ENCODE results near the gene BRCA2. TPM values are rescaled to one million over a fixed set of nuclear protein-coding genes. Genes with fewer than 3 reads are reported as not detected.
A peak's percentile ranks its signal among the peaks of the same experiment; 100 is the strongest.

The BRCA2 gene
- total RNA-seq, 1 experiment from 2014 or later, result 29.8 TPM

DNA sequence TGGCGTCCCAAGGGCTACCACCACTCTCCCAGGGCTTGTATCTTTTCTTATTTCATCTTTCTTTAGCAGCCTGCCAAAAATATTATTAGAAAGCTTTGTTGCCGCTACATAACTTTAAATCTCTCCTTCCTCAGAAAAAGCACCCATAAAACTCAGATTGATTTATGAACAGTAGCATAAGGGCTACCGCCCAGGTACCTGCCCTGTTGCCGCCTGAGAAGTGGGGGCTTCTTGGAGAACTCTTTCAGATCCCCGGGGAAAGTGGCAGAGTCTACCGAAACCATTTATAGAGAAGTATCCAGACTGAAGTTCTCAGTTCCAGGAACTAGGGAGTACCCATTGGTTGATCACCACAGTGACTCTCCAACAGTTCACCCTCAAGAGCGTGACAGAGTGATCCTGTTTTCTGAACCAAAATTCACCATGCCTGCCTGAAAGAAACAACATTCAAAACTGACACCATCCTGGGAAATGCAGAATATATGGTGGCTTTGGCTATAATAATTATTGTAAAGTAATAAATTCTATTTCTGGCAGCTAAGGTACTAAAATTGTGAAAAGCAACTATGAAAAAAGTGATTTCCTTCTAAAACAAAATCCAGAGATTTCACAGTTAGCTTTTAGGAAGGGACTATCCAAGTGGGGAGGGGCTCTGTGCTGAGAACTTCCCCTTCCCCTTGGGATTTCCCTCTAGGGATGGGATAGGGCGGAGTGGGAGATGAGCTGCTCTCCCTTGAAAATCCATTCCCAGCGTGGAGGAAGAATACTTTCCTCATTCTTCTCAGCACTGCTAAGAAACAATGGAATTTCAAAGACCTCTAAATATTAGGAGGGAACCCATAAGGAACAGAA is 113.5 kb downstream of the BRCA2 start:
- ChIA-PET POLR2A (interaction anchor here (0.6 to 2.2 kb wide), 7 partner anchors 10 to 520 kb away, joined by 3 to 14 read pairs (median 6); partner anchors contain the start of genes BRCA2 and ZAR1L), CTCF (interaction anchor here (0.6 to 2.2 kb wide), 3 partner anchors 10 to 519 kb away, joined by 3 to 14 read pairs (median 3); no protein-coding TSS in a partner anchor)
- H3K36me3 ChIP-seq (ENCODE audit: control insufficient read depth, insufficient read depth, low read length), result no peaks in the 10 kb centered on the region
- TF ChIP-seq, protein P1, sequence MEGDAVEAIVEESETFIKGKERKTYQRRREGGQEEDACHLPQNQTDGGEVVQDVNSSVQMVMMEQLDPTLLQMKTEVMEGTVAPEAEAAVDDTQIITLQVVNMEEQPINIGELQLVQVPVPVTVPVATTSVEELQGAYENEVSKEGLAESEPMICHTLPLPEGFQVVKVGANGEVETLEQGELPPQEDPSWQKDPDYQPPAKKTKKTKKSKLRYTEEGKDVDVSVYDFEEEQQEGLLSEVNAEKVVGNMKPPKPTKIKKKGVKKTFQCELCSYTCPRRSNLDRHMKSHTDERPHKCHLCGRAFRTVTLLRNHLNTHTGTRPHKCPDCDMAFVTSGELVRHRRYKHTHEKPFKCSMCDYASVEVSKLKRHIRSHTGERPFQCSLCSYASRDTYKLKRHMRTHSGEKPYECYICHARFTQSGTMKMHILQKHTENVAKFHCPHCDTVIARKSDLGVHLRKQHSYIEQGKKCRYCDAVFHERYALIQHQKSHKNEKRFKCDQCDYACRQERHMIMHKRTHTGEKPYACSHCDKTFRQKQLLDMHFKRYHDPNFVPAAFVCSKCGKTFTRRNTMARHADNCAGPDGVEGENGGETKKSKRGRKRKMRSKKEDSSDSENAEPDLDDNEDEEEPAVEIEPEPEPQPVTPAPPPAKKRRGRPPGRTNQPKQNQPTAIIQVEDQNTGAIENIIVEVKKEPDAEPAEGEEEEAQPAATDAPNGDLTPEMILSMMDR (IDR thresholded peaks at IDR 0.05; ENCODE audit: insufficient read depth in 1 of 2, low read depth in 1 of 2, low read length in 1 of 2, severe bottlenecking in 1 of 2, unreplicated experiment in 1 of 2), result no peak
- peaks cover 4% of the 10 kb centered on the region for H3K36me3 Mint-ChIP-seq (ENCODE audit: insufficient read depth, unreplicated experiment)
- intact Hi-C loops (cut with micrococcal nuclease; ENCODE audit: unreplicated experiment), result loop anchor here (1.0 to 10.0 kb wide), 4 partner anchors 14 to 404 kb away; partner anchors contain the start of genes BRCA2, N4BP2L2 and ZAR1L
- no peaks in the 10 kb centered on the region for H3K27me3 Mint-ChIP-seq (ENCODE audit: insufficient read depth, unreplicated experiment)
- H3K27ac Mint-ChIP-seq (ENCODE audit: unreplicated experiment), result peak overlapping the region; percentile 69
- no peak for DNase-seq
- H3K4me1 Mint-ChIP-seq (ENCODE audit: low read depth, unreplicated experiment), result peaks cover 18% of the 10 kb centered on the region
- H3K27me3 ChIP-seq (replicated peaks; ENCODE audit: control insufficient read depth, insufficient read depth, low read length), result no peaks in the 10 kb centered on the region
- no peaks in the 10 kb centered on the region for H3K9me3 ChIP-seq
- no peaks in the 10 kb centered on the region for H3K9me3 Mint-ChIP-seq (ENCODE audit: unreplicated experiment)
- peak overlapping the region; percentile 62 for H3K4me3 ChIP-seq (ENCODE audit: low read depth, low read length)
- BruUV-seq (replicated peaks), result TSS peak; percentile 97
- peak overlapping the region; percentile 76 for H3K4me3 Mint-ChIP-seq (ENCODE audit: unreplicated experiment)
- peaks cover 22% of the 10 kb centered on the region for H3K4me1 ChIP-seq

DNA sequence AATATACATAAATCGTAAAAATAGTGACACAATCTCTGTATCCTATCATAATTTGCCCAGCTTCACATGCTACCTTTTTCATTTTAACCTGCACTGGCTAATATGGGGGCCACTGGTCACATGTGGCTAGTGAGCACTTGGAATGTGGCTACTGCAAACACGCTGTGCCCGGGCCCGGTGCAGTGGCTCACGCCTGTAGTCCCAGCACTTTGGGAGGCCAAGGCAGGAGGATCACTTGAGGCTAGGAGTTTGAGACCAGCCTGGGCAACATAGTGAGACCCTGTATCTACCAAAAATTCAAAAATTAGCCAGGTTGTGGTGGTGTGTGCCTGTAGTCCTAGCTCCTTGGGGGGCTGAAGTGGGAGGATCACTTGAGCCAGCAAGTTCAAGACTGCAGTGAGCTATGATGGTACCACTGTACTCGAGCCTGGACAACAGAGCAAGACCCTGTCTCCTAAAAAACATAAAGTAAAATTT is 114.2 kb downstream of the BRCA2 start:
- intact Hi-C loops (cut with micrococcal nuclease; ENCODE audit: unreplicated experiment), result loop anchor here (2.0 to 10.0 kb wide), 3 partner anchors 109 to 405 kb away; partner anchors contain the start of genes BRCA2, N4BP2L2 and ZAR1L
- POLR2A ChIA-PET, result interaction anchor here (2.2 kb wide), 1 partner anchor 114 kb away, joined by 14 read pairs; the partner anchor contains the start of genes BRCA2 and ZAR1L
- Histone ChIP-seq H3K4me1 (peaks cover 22% of the 10 kb centered on the region), H3K4me3 (ENCODE audit: low read depth, low read length) (no peak overlapping the region), H3K9me3 (no peaks in the 10 kb centered on the region), H3K27me3 (replicated peaks; ENCODE audit: control insufficient read depth, insufficient read depth, low read length) (no peaks in the 10 kb centered on the region), H3K36me3 (ENCODE audit: control insufficient read depth, insufficient read depth, low read length) (no peaks in the 10 kb centered on the region)
- TF ChIP-seq, protein P1 (IDR thresholded peaks at IDR 0.05; ENCODE audit: insufficient read depth in 1 of 2, low read depth in 1 of 2, low read length in 1 of 2, severe bottlenecking in 1 of 2, unreplicated experiment in 1 of 2), result no peak
- no peak for DNase-seq
- Mint-ChIP-seq H3K27me3 (ENCODE audit: insufficient read depth, unreplicated experiment) (no peaks in the 10 kb centered on the region), H3K36me3 (ENCODE audit: insufficient read depth, unreplicated experiment) (peaks cover 4% of the 10 kb centered on the region), H3K27ac (ENCODE audit: unreplicated experiment) (no peak overlapping the region), H3K4me1 (ENCODE audit: low read depth, unreplicated experiment) (peaks cover 12% of the 10 kb centered on the region), H3K4me3 (ENCODE audit: unreplicated experiment) (no peak overlapping the region), H3K9me3 (ENCODE audit: unreplicated experiment) (no peaks in the 10 kb centered on the region)
- no TSS peak for BruUV-seq (replicated peaks)
- CTCF ChIA-PET, result interaction anchor here (2.2 kb wide), 1 partner anchor 10 kb away, joined by 14 read pairs; no protein-coding TSS in a partner anchor

DNA sequence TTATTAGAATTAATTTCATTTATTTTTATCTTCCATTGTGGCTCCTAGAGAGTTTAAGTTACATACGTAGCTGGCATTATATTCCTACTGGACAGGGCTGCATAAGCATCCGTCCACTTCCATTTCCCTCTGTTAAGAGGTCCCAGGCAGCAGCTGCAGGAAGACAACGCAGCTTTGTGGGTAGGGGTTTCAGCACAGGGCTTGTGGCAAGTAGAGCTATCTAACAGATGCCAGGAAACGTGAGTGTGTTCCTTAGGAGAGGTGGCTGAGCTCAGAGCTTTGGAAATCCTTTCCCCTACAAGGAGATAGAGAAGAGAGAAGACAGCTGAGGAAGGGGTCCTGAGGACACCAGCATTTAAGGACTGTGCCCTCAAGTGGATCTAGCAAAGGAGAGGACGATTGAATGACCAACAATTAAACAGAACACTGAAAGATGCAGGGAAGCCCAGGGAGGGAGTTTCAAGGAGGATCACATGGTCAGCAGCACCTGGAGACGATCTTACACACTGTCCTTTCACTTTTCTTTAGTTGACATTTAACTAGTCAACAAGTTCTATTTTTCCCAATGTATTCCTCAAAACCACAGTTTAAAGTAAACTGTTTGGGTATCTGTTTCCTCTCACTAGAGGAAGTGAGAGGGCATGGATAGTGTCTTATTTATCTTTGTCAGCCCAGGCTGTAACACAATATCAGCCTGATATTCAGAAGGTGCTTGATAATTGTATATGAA is 114.9 kb downstream of the BRCA2 start:
- no TSS peak for BruUV-seq (replicated peaks)
- intact Hi-C loops (cut with micrococcal nuclease; ENCODE audit: unreplicated experiment), result no loop called here
- POLR2A ChIA-PET, result no interaction called here
- TF ChIP-seq, protein P1 (IDR thresholded peaks at IDR 0.05; ENCODE audit: insufficient read depth in 1 of 2, low read depth in 1 of 2, low read length in 1 of 2, severe bottlenecking in 1 of 2, unreplicated experiment in 1 of 2), result no peak
- DNase-seq, result no peak
- Mint-ChIP-seq H3K4me1 (ENCODE audit: low read depth, unreplicated experiment) (peaks cover 12% of the 10 kb centered on the region), H3K4me3 (ENCODE audit: unreplicated experiment) (no peak overlapping the region), H3K27me3 (ENCODE audit: insufficient read depth, unreplicated experiment) (no peaks in the 10 kb centered on the region), H3K27ac (ENCODE audit: unreplicated experiment) (no peak overlapping the region), H3K9me3 (ENCODE audit: unreplicated experiment) (no peaks in the 10 kb centered on the region), H3K36me3 (ENCODE audit: insufficient read depth, unreplicated experiment) (peaks cover 4% of the 10 kb centered on the region)
- H3K4me3 ChIP-seq (ENCODE audit: low read depth, low read length), result no peak overlapping the region
- no peaks in the 10 kb centered on the region for H3K27me3 ChIP-seq (replicated peaks; ENCODE audit: control insufficient read depth, insufficient read depth, low read length)
- CTCF ChIA-PET, result no interaction called here
- H3K36me3 ChIP-seq (ENCODE audit: control insufficient read depth, insufficient read depth, low read length), result no peaks in the 10 kb centered on the region
- peaks cover 22% of the 10 kb centered on the region for H3K4me1 ChIP-seq
- no peaks in the 10 kb centered on the region for H3K9me3 ChIP-seq
